Measurements from ENCODE around the gene FXN.
"Not testable (repeated sequence)": the region's sequence is repeated elsewhere in the genome, so short reads cannot be mapped to it uniquely, and the experiment has no call there.

Gene FXN

GRCh38 chr9:69027355-69028097 lies 8.0 kb upstream of the FXN start:
- DNase-seq (ENCODE audit: low spot score) = peak; percentile 52

- no peak for DNase-seq (ENCODE audit: low spot score)
Observed at GRCh38 chr9:69028754-69029153, 6.8 kb upstream of the FXN start.

- no peak for DNase-seq (ENCODE audit: low spot score)
Observed at GRCh38 chr9:69029535-69029934, 6.0 kb upstream of the FXN start.

GRCh38 chr9:69030851-69031645 lies 4.5 kb upstream of the FXN start:
- DNase-seq (ENCODE audit: low spot score) = no peak

- no peak for DNase-seq (ENCODE audit: low spot score)
Observed at GRCh38 chr9:69034071-69034470, 1.5 kb upstream of the FXN start.

GRCh38 chr9:69036309-69036708 lies 757 bp downstream of the FXN start:
- peak; percentile 38 for DNase-seq (ENCODE audit: low spot score)

- no peak for DNase-seq (ENCODE audit: low spot score)
Observed at GRCh38 chr9:69036799-69037198, 1.2 kb downstream of the FXN start.

- DNase-seq (ENCODE audit: low spot score) = no peak
Observed at GRCh38 chr9:69040646-69041045, 5.1 kb downstream of the FXN start.

GRCh38 chr9:69044240-69045219 lies 9.0 kb downstream of the FXN start:
- no peak for DNase-seq (ENCODE audit: low spot score)

- no peak for DNase-seq (ENCODE audit: low spot score)
Observed at GRCh38 chr9:69045821-69046220, 10.3 kb downstream of the FXN start.

GRCh38 chr9:69046723-69047122 lies 11.2 kb downstream of the FXN start:
- no peak for DNase-seq (ENCODE audit: low spot score)

- no peak for DNase-seq (ENCODE audit: low spot score)
Observed at GRCh38 chr9:69047371-69047770, 11.8 kb downstream of the FXN start.

- no peak for DNase-seq (ENCODE audit: low spot score)
Observed at GRCh38 chr9:69049094-69049493, 13.5 kb downstream of the FXN start.

- DNase-seq (ENCODE audit: low spot score) = not testable (repeated sequence)
Observed at GRCh38 chr9:69050936-69051335, 15.4 kb downstream of the FXN start.

GRCh38 chr9:69054989-69055388 lies 19.4 kb downstream of the FXN start:
- DNase-seq (ENCODE audit: low spot score) = no peak

GRCh38 chr9:69056191-69056815 lies 20.8 kb downstream of the FXN start:
- no peak for DNase-seq (ENCODE audit: low spot score)

- no peak for DNase-seq (ENCODE audit: low spot score)
Observed at GRCh38 chr9:69058101-69058500, 22.5 kb downstream of the FXN start.

- no peak for DNase-seq (ENCODE audit: low spot score)
Observed at GRCh38 chr9:69060766-69061165, 25.2 kb downstream of the FXN start.

GRCh38 chr9:69062195-69062594 lies 26.6 kb downstream of the FXN start:
- DNase-seq (ENCODE audit: low spot score) = no peak

GRCh38 chr9:69063839-69064238 lies 28.3 kb downstream of the FXN start:
- DNase-seq (ENCODE audit: low spot score) = no peak

GRCh38 chr9:69065660-69066059 lies 30.1 kb downstream of the FXN start:
- no peak for DNase-seq (ENCODE audit: low spot score)

GRCh38 chr9:69066955-69067354 lies 31.4 kb downstream of the FXN start:
- no peak for DNase-seq (ENCODE audit: low spot score)

Measured in HuH-7.5 (cell line).